ENCODE data around the gene VWA3A.
"Not testable (repeated sequence)": the region's sequence is repeated elsewhere in the genome, so short reads cannot be mapped to it uniquely, and the experiment has no call there.

VWA3A gene, protein sequence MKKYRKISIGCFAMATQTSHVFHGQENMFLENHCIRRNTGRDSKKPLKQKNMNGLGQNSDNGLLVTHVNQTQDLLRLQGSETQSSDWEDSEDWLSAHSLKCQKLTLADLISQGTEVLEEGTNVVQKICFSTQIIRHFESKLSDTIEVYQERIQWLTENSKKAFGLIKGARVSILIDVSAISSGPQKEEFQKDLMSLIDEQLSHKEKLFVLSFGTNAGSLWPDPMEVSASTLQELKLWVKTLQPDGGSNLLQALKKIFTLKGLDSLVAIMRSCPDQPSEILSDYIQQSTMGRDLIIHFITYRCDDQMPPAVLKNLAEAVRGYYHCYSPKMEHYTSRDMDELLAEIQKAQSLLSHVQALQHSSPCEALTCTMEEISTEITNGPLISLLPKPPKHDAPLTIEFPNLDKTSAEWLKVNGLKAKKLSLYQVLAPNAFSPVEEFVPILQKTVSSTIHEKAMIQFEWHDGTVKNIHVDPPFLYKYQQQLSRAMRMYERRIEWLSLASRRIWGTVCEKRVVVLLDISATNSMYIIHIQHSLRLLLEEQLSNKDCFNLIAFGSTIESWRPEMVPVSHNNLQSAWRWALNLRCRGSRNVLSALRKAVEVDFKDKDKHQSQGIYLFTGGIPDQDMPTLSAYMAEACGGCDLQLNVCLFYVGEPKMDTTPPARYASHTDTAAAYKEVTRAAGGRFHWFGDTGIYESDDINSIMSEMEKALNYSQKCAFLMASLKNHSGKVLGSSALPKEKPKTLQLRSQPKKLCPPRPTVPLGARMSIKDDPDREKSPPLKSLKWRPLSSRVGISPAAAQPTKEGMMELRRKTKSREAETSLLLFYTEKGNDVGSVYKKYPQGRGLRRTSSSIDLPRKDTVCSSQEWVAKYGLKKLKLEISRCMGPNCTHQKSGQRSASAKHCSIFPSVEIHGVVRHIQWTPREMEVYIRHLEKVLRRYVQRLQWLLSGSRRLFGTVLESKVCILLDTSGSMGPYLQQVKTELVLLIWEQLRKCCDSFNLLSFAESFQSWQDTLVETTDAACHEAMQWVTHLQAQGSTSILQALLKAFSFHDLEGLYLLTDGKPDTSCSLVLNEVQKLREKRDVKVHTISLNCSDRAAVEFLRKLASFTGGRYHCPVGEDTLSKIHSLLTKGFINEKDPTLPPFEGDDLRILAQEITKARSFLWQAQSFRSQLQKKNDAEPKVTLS

GRCh38 chr16:22092143-22092933 is at the start of gene VWA3A:
VWA3A (plus strand) TSS chr16:22092541; CDS start chr16:22092638, 97 bp downstream.
- DNase-seq: no peak
- no peak for ATAC-seq

GRCh38 chr16:22043882-22044281 is 48.5 kb upstream of the VWA3A start:
- not testable (repeated sequence) for ATAC-seq, DNase-seq

DNA sequence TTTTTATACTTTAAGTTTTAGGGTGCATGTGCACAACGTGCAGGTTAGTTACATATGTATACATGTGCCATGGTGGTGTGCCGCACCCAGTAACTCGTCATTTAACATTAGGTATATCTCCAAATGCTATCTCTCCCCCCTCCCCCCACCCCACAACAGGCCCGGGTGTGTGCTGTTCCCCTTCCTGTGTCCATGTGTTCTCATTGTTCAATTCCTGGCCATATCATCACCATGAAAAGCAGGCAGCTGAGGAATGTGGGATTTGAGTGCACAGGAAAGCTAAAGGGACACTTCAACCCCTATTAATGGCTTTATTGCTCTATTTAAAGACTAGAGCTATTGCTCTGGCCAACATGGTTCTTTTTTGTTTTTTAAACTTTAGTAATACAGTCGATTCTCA is 46.5 kb upstream of the VWA3A start:
- not testable (repeated sequence) for ATAC-seq, DNase-seq

- DNase-seq: no peak
- ATAC-seq: no peak
Measured at GRCh38 chr16:22050963-22051362, 41.4 kb upstream of the VWA3A start.

DNA sequence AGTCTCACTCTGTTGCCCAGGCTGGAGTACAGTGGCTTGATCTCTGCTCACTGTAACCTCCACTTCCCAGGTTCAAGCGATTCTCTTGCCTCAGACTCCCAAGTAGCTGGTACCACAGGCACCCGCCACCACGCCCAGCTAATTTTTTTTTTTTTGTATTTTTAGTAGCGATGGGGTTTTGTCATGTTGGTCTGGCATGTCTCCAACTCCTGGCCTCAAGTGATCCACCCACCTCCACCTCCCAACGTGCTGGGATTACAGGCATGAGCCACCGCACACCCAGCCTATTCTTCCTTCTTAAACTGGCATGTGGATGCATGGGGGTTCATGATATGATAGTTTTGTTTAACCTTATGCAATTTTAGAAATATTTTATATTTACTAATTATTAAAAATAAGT is 39.4 kb upstream of the VWA3A start:
- ATAC-seq: no peak
- no peak for DNase-seq

GRCh38 chr16:22053921-22054341 is 38.4 kb upstream of the VWA3A start:
- DNase-seq (no peak), ATAC-seq (peak; percentile 40)

GRCh38 chr16:22054847-22055590 is 37.3 kb upstream of the VWA3A start:
- DNase-seq: no peak
- ATAC-seq: peak; percentile 79

DNA sequence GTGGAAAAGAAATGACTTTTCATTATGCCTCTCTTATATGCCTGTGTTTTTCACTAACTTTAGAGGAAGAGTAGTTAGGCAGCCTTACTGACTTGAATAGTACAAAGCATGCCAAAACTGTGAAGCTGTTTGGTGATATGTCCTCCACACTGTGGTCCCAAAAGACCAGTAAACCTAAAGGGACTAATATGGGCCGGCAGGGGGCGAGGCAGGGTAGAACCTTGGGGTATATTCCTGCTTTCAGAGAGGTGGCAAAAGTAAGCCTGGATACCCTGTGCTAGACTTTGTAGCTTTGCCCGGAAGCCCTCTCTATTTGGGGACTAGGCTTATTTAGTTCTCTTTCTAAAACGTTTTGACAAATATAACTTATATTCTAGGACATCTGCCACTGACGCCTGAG is 36.5 kb upstream of the VWA3A start:
- ATAC-seq (no peak), DNase-seq (no peak)

- ATAC-seq: no peak
Measured at GRCh38 chr16:22063888-22064467, 28.4 kb upstream of the VWA3A start.

DNA sequence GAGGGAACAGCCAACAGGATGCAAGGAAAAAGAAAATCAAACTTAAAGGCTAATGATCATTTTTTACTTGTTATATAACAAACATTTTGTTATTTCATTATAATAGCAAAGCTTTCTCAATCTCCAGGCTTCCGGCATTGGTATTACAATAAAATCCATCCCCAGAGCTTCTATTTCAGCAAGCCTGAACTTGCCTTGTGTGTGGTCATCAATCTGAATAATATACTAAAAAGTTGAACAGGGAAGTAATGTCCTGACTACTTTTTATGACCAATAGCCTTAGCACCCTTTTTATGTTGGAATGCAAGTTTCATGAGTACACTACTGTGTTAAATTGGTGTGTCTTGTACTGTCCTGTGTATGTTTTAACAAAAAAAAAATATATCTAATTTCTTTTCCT is 27.1 kb upstream of the VWA3A start:
- no peak for ATAC-seq
- no peak for DNase-seq

More at GRCh38 chr16:22063888-22064467, 28.4 kb upstream of the VWA3A start:
- DNase-seq: no peak

DNA sequence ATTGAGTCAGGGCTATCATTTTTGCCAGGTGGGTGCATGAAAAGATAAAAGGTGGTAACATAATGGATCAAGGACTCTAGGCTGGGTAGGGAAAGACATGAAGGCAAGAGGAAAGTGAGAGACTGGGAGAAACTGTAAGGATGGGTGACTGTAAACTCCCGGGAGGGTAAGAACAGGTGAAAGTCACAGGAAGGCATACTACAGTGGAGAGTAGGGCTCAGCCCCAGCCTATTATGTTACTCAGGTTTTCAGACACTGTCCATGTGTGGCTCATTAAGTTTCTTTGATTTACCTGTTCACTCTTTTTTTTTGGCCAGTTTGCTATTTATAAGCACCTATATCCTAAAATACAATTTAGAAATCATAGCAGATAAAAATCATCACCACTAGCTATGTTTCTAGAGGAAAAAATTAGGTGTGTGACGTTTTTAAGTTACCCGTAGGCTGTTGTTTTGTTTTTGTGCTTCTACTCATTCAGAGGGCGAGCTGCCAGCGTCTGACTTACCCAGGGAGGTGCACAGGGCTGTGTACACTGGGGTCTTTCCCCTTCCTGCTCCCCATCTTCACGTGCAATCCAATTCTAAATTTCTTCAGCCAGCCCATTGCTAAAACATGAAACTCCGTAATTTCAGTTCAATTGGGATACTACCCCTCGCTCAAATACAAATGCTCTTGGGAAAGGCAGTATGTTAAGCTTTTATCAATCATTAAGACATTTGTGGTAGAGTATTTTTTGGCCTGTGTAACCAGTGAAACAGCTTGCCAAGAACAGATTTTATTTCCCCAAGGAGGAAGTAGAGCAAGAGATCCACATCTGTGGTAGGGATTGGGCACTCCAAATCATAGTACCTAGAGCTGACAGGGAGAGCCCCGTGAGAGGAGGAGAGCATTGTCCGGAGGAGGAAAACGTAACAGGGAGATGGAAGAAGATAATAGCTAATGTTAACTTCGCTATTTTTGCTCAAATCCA is 21.7 kb upstream of the VWA3A start:
- no peak for DNase-seq
- no peak for ATAC-seq

DNA sequence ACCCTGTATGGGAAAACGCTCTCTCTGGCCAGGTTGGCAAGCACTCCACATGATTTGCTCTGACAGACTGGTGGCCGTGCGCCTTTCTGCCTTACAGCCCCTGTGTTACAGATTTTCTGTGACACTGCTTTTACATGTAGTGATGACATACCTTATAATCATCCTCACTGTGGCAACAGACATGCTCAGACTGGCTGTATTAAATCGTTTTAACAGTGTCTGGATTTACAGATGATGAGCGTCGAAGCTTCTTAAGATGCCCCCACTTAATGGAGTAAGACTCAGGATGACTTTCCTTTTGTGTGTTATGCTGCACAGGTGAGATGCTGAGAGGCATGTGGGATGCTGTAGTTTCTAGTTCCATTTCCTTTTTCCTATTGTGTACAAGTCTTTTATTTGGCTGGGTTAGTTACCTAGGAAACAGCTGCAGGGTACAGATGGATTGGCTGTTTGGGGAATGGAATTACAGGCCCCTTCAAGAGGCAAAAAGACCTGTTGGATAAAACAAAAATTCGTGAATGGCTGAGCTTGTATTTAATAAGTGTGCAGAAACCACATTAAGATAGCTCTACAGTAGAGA is 20.9 kb upstream of the VWA3A start:
- no peak for ATAC-seq
- no peak for DNase-seq

- ATAC-seq: no peak
- DNase-seq: no peak
Measured at GRCh38 chr16:22073350-22073749, 19.0 kb upstream of the VWA3A start.

- DNase-seq (no peak), ATAC-seq (no peak)
Measured at GRCh38 chr16:22075043-22075757, 17.1 kb upstream of the VWA3A start.

GRCh38 chr16:22075776-22076175 is 16.6 kb upstream of the VWA3A start:
- no peak for DNase-seq
- no peak for ATAC-seq

DNA sequence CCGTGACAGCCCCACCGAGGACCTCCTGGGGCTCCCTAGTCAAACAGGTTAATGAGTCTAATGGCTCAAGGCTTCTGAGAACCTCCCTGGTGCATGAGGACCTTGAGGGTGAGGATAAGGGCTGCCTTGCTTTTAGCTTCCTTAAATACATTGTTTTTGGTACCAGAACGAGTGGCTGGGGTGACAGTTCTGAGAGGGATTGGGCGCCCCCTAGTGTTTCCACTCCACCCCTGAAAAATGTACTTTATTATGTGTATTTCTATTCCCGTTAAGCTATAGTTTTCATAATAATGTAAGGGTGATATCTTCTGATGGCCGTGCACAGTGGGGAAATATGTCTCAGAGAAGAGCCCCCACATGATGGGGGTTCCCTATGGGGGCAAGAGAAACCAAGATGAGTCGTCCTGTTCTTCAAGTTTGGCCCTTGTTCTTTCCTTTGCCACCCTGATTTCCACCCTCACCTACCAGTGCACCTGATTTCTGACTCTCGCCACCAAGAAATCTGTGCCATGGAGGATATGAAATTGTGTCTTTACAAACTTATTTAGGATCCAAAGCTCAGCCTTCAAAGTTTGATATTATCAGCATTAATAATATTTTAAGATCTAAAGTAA is 14.5 kb upstream of the VWA3A start:
- ATAC-seq (peak; percentile 49), DNase-seq (peak; percentile 78)

GRCh38 chr16:22078656-22079055 is 13.7 kb upstream of the VWA3A start:
- no peak for DNase-seq
- ATAC-seq: no peak

DNA sequence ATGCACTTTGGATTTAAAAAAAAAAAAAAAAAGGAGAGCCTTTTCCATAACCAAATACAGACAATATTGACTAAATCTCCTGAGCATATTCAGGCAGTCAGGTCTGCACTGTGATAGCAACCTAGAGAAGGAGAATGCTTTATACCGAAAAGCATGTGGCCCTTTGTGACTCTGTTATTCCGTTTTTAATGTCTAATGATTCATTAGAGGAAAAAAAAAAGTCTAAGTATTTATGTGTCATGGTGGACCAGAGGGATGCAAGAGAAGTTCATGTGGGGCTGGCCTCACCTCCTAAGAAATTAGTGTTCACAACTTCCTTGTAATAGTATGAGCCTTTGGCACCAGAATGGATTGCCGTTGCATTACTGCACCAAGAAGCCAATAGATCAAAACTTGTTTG is 11.3 kb upstream of the VWA3A start:
- ATAC-seq: peak; percentile 72
- no peak for DNase-seq

Measured in stimulated activated naive CD8-positive, alpha-beta T cell treated with anti-CD3 and anti-CD28 coated beads, Interleukin-15, Interleukin-2, amounts not matched to agents 100 U/mL and 50 U/mL, for 24 hours (primary cell).